ENCODE data around the gene PRKCG.
"Not testable (repeated sequence)": the region's sequence is repeated elsewhere in the genome, so short reads cannot be mapped to it uniquely, and the experiment has no call there.

PRKCG gene

DNA sequence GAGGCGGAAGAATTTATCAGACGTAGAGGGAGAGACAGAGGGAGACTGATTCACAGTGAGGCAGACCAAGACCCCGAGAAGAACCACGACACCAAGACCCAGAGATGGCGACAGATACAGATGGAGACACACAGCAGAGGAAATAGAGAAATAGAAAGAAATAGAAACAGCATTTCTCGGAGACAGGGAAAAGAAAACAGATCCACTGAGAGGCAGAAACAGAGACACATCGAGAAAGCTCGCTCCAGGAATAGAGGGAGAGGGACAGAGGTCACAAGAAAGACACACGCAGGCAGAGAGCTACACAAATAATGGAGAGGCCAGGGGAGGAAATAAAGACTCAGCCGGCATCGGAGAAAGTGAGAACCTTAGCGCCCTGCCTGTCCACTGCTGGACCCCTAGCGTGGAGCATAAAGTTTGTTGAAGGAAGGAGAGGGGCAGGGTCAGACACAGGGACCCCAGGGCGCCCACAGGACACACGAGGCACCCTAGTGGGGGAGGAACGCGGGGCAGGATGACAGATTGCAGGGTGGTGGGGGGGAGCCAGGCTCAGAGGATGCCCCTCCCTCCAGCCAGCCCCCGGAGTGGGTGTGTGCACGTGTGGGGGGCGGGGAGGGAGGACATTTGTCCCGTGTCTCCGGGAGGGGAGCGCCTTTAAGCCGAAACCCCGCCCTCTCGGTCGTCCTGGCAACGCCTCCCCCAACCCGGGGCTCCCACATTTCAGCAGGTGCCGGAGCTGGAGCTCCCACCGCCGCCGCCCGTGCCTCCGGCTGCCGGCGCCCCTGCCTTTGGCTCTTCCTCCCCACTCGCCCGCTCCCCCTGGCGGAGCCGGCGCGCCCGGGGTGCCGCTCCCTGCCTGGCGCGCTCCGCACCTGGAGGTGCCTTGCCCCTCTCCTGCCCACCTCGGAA lies at the start of gene PRKCG:
Gene PRKCG, plus strand, starts transcription at position 716 of the 909 bp plus-strand sequence. CDS start 298 bp downstream, outside the sequence.
- DNase-seq (ENCODE audit: low read depth): no peak

DNA sequence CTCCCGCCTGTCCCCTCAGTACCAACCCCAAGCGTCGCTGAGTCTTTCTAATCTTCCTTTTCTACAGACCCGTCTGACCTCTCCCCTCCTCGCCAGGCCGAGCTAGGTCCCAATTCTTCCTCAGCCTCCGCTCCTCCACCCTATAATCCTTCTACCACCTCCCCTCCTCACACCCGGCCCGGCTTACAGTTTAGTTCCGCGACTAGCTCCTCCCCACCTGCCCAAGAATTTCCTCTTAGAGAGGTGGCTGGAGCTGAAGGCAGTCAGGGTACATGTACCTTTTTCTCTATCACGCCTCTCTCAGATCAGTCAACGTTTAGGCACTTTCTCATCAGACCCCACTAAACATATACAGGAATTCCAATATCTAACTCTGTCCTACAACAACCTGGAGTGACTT lies 49.1 kb upstream of the PRKCG start:
- DNase-seq (ENCODE audit: low read depth): not testable (repeated sequence)

DNA sequence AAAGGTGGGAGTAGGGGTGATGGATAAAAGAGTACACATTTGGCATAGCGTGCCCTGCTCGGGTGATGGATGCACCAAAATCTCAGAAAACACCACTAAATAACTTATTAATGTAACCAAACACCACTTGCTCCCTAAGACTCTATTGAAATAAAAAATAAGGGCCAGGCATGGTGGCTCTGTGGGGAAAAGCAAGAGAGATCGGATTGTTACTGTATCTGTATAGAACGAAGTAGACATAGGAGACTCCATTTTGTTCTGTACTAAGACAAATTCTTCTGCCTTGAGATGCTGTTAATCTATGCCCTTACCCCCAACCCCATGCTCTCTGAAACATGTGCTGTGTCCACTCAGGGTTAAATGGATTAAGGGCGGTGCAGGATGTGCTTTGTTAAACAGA lies 43.6 kb upstream of the PRKCG start:
- DNase-seq (ENCODE audit: low read depth): not testable (repeated sequence)

DNA sequence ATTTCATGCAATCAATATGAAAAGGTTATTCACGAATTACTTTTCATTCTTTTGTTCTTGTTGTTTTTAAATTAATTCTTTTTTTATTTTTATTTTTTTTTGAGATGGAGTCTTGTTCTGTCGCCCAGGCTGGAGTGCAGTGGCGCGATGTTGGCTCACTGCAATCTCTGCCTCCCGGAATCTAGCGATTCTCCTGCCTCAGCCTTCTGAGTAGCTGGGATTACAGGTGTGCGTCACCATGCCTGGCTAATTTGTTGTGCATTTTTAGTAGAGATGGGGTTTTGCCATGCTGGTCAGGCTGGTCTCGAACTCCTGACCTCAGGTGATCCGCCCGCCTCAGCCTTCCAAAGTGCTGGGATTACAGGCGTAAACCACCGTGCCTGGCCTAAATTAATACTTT lies 41.8 kb upstream of the PRKCG start:
- not testable (repeated sequence) for DNase-seq (ENCODE audit: low read depth)

DNA sequence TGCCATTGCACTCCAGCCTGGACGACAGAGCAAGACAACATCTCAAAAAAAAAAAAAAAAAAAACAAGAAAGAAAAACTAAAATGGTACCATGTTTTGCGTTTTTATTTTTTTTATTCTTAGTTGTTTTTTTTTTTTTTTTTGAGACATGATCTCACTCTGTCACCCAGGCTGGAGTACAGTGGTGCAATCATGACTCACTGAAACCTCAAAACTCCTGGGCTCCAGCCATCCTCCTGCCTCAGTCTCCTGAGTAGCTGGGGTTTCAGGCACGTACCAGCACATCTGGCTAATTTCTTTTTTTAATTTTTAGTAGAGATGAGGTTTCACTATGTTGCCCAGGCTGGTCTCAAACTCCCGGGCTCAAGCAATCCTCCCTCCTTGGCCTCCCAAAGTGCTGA lies 41.1 kb upstream of the PRKCG start:
- DNase-seq (ENCODE audit: low read depth): peak; percentile 85

DNA sequence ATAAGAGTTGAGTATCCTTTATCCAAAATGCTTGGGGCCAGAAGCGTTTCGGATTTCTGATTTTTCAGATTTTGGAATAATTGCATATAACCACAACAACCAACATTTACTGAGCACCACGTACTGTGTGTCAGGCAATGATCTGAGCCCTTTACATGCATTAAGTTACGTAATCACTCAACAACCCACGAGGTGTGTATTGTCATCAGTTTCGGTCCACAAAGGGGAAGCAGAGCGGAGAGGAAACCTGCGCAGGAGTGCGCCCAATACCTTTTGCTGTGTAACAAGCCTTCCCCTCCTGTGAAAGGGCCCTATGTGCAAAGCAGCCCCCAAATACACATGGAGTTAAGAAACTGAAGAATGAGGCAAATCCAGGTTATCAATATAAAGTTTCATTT lies 37.1 kb upstream of the PRKCG start:
- DNase-seq (ENCODE audit: low read depth): no peak

DNA sequence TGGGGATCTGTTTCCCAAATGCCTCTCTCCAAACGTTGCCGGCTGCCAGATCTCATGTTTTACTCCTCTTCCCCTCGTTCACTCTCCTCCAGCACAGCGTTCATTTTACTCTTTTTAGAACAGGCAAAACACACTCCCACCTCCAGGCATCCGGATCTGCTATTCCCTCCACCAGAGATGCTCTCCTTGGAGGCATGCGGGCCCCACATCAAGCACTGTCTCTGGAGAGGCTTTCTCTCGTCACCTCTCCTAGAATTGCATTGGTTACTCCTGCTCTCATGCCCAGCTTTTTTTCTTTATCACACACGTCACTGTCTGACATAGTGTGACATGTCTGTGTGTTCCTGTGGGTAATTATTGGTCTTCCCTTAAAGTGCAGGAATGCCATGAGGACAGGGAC lies 34.4 kb upstream of the PRKCG start:
- no peak for DNase-seq (ENCODE audit: low read depth)

DNA sequence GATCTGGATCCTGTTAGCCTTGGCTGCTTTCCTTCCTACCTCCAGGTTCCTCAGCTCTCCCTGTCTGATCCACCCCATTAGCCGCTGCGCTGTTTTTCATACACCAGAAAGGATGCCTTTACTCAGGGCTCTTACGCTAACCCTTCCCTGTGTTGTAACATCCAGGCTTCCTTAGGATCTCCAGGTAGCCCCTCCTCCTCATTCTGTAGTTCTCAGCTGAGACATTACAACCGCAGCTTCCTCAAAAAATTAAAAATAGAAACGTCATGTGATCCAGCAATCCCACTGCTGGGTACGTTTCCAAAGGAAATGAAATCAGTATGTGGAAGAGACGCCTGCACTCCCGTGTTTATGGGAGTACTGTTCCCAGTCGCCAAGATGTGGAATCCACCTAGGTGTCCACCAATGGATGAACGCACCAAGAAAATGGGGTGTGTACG lies 32.7 kb upstream of the PRKCG start:
- peak; percentile 74 for DNase-seq (ENCODE audit: low read depth)

DNA sequence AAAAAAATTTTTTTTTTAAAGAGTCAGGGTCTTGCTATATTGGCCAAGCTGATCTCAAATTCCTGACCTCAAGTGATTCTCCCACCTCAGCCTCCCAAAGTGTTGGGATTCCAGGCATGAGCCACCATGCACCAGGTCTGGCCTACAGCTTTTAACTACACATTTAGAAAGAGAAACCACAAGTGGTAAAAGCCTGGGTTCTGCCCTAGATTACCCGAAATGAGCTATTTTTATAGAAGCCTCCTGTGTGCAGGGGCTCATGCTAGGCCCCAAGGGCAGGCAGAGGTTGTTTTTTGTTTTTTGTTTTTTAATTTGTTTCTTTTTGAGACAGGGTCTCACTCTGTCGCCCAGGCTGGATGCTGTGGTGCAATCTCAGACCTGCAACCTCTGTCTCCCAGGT lies 28.3 kb upstream of the PRKCG start:
- DNase-seq (ENCODE audit: low read depth): no peak

DNA sequence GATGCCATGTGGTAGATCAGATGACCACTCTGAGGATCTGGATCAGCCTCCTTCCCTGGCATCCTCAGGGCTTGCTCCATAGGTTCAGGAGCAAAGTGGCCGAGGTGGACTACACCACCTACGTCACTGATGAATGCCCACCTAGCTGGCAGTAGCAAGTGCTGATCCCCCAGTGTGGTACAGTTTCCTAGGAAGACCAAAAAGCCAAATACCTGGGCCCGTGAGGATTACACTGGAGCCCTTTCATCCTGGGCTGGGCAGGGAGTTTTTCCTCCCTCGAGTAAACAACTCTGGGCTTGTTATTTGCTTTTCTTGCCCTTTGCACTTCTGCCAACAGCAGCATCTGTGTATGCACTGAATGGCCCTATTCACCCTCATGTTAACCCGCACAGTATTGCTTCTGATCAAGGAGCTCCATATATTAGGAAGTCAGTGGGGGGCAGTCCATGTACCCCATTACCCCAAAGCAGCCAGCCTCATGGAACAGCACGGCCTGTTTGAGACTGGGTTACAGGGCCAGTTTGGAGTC lies 17.6 kb upstream of the PRKCG start:
- no peak for DNase-seq (ENCODE audit: low read depth)

DNA sequence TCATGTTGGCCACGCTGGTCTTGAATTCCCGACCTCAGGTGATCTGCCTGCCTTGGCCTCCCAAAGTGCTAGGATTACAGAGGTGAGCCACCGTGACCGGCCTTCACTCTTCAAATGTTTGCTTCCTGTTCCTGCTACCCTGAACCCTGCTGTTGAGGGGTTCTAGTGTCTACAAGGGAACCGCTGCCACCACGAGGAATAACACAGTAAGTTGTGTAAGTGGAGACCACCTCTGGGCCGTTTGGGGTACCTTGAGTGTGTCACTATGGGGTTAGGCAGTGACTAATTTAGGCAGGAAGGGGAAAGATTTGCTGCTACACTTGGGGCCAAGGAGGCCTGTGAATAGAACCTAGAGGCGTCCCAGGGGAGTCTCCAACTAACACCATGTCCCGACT lies 16.5 kb upstream of the PRKCG start:
- DNase-seq (ENCODE audit: low read depth): no peak

DNA sequence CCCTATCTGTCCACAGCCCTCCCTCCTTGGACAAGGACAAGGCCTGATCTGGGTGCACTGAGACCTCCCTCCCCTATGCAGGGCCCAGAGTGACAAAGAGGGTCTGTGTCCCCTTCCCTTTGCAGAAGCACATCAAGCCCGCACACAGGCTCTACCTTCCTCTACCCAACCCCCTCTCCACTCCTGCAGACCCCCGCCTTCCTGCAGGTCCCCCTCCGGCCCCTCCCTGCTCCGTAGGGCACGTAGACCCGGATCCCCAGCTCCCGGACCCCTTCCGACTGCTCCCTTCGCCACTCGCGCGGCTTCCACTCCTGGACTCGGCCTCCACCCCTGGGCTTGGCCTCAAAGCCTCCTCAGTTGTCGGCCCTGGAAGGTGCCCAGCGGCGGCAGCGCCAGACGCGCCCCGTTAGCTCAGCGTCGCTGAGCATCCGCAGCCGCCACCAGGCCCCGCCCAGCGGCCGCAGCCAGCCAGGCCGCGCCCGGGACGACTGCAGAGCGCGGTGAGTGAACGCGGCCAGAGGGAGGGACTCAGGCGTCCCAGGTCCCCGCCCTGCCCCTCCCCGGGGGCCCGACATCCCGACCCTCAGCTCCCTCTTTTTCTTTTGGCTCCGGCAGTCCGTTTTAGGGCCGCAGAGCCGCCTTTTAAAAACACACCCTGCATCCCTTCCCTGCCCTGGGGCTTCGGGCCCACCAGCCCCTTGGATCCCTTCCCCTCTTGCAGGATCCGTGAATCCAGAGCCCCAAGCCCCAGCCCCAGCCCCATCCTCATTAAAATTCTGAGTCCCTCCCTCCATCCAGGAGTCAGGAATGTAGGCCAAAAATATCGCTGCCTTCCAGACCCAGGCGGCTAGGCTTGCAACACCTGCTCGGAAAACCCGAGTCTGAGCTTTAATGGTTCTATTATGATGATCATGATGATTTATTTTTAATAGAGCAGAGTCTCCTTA lies 15.8 kb upstream of the PRKCG start:
- DNase-seq (ENCODE audit: low read depth): peak; percentile 47

DNA sequence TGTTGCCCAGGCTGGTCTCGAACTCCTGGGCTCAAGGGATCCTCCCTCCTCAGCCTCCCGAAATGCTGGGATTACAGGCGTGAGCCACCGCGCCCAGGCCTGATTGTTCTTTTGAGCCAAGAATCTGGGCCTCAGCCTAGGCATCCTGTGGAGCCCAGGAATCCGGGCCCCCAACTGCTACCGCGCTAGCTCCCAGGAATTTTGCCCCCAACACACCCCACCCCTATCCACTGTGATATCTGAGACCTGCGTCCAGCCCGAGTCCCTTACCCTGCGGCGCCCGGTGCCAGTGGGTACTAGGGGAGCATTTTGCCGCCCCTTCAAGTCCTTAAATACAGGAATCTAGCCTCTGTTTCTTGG lies 15.2 kb upstream of the PRKCG start:
- DNase-seq (ENCODE audit: low read depth): no peak

DNA sequence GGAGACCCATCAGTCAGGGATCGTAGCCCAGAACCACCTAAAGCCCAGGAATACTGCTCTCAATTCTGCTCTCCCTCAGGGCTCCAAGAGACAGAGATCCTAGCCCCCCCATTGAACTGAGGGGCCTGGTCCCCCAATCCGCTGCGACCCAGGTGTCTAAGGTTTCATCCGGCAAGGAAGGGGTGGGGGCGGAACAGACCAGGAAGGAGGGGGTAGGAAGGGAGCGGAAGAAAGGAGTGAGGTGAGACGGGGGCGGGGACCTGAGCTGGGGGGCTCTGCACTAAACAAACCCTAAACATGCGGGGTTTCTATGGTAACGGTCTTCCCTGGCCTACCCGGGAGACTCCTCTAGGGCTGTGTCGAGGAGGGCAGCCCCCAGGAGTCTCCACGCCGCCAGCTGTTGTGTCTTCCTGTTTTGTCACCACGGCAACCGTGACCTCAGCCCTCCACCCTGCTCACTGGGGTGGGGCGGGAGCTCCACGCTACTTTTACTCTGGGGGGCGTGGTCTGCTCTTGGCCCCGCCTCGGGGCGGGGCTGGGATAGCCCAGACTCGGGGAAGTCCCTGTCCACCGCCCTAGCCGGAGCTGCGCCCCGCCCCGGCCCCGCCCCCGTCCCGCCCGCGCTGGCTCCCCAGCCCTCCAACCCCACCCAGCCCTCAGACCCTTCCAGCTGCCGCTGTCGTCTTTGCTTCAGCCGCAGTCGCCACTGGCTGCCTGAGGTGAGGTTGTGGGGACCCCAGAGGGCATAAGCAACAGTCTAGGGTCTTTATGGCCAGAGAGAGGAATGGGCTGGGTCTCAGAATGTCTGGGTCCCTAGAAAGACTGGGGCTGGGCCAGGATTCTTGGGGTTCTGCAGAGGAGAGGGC lies 14.5 kb upstream of the PRKCG start, which contains the start of gene MYADM:
Gene MYADM, plus strand, starts transcription at position 659 of the 866 bp plus-strand sequence. CDS start 5,647 bp downstream, outside the sequence.
- DNase-seq (ENCODE audit: low read depth): peak; percentile 97

DNA sequence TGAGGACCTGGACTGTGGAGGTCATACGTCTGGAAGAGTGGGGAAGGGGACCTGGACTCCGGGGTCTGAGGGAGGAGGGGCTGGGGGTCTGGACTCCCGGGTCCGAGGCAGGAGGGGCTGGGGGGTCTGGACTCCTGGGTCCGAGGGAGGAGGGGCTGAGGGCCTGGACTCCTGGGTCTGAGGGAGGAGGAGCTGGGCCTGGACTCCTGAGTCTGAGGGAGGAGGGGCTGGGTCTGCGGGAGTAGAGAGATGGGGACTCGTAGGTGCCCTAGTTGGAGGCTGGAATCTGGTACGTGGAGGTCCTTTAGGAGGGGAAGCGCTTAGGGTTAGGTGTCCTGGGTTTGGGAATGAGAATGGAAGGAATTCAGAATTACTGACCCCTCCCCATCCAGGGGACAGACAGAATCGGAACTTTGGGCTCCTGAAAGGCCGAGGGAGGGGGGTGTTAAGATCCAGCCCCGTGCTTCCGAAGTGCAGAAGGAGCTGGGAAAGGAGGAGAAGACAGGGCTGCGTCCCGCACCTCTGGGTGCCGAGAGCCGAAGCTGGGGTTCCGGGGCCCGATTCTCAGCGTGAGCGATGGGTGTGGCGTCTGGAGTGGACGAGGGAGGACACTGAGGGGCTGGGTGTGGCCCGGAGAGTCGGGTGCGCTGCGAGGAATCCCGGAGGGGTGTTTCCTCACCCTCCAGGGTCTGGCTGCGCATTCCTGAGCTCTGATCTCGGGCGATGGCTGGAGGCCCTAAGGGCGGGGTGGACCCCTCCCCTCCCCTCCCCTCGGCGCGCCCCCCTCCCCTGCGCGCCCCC lies 13.7 kb upstream of the PRKCG start:
- DNase-seq (ENCODE audit: low read depth): no peak

DNA sequence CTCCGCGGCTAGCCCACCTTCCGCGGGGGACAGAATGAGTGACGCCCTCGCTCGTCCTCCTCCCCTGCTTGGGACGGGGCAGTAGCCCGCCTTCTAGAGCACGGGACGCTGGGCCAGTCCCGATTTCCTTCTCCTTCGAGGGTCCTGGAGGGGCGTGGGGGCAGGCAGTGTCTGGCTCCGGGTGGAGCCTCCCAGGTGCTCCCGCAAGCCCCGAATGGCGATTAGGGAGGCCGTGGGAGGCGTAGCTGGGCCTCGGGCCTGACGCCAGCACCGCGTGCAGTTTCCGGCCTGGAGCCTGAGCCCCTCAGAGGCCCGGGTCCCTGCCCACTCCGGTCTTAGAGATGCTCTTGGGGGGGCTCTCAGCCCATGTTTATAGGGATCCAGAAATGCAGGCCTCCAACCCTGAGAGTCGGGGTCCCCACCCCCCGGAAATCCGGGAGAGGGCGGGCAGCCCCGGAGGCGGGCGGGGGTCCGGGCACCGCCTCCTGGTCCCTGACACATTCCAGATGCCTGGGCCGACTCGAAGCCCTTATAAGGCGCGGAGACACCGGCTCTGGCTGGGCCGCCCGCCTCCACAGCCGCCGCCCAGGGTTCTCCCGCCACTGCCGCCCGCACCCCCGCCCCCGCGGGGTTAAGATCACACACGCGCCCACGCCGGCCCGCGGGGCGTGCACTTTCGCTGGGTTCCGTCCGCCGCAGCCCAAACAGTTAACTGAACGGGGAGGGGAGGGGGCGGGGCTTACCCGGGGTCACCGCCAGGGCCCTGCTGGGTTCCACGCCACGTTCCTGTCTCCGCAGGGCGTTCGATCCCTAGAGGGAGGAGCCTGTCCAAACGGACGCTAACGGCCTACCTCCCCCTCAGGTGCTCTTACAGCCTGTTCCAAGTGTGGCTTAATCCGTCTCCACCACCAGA lies 12.8 kb upstream of the PRKCG start:
- DNase-seq (ENCODE audit: low read depth): peak; percentile 73

DNA sequence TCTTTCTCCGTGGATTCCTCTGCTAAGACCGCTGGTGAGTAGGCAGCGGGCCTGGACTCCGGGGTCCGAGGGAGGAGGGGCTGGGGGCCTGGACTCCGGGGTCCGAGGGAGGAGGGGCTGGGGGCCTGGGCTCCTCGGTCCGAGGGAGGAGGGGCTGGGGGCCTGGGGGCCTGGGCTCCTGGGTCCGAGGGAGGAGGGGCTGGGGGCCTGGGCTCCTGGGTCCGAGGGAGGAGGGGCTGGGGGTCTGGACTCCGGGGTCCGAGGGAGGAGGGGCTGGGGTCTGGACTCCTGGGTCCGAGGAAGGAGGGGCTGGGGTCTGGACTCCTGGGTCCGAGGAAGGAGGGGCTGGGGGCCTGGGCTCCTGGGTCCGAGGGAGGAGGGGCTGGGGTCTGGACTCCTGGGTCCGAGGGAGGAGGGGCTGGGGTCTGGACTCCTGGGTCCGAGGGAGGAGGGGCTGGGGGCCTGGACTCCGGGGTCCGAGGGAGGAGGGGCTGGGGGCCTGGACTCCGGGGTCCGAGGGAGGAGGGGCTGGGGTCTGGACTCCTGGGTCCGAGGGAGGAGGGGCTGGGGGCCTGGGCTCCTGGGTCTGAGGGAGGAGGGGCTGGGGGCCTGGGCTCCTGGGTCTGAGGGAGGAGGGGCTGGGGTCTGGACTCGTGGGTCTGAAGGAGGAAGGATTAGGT lies 12.1 kb upstream of the PRKCG start:
- DNase-seq (ENCODE audit: low read depth): not testable (repeated sequence)

DNA sequence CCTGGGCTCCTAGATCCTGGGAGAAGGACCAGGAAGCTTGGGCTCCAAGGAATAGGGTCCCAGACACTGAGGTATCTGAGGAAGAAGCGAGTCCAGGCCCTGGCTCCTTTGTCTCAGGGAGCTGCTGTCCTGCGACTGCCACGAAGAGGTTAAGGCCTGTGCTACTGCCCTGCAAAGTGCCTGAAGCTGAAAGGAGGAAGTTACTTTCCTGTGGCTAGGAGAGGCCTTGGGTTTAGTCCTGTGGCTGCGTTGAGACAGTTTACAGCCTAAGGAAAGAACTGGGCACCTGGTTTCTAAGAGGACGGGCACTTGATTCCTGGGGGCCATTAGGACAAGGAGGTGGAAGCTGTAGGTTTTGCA lies 11.5 kb upstream of the PRKCG start:
- no peak for DNase-seq (ENCODE audit: low read depth)

DNA sequence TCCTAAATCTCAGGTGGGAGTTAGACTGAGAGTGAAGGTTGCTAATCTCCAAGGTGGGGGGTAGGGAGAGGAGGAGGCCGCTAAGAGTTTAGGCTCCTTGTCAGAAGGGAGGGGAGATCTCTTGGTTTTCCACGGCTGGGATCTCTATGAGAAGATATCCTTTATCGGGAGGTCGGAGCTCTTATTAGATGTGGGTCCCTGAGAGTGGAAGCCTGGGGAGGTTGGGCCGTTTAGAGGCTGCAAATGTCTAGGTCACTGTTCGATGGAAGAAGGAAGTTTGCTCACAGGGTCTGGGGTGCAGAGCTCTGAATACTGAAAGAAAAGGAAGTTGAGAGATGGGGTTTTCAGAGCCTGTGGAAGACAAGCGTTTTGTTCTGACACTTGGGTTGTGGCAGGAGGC lies 10.5 kb upstream of the PRKCG start:
- DNase-seq (ENCODE audit: low read depth): no peak
